ENCODE data around the gene SOCS4.

DNA sequence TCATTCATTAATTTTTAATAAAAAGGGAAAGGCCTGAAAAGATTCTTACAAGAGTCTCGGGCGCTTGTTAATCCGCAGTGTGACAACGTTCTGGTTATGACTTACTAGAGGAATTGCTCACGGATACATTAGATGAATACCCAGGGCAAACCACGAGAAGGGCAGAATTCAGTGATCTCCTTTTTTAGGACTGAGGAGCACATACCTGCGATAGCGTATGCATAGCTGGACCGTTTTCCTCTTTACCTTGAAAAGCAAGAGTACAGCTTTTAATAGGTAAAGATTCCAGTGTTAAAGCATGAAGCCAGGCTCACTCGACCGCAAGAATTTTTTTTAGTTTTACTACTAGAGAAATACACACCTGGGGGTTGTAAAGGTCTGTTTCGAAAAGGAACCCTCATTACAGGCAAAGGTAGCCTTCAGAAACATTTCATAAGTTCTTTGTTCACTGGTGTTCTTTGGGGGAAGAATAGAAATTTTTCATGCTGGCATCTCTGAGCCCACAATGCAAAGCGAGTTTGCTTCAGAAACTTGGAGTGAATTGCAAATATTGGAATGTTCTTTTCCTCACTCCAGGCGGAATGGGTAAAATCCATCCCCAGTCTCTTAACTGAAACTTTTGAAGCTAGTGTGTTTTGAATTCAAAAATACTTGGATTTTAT is 25.4 kb downstream of the SOCS4 start:
- TF ChIP-seq, protein P1, sequence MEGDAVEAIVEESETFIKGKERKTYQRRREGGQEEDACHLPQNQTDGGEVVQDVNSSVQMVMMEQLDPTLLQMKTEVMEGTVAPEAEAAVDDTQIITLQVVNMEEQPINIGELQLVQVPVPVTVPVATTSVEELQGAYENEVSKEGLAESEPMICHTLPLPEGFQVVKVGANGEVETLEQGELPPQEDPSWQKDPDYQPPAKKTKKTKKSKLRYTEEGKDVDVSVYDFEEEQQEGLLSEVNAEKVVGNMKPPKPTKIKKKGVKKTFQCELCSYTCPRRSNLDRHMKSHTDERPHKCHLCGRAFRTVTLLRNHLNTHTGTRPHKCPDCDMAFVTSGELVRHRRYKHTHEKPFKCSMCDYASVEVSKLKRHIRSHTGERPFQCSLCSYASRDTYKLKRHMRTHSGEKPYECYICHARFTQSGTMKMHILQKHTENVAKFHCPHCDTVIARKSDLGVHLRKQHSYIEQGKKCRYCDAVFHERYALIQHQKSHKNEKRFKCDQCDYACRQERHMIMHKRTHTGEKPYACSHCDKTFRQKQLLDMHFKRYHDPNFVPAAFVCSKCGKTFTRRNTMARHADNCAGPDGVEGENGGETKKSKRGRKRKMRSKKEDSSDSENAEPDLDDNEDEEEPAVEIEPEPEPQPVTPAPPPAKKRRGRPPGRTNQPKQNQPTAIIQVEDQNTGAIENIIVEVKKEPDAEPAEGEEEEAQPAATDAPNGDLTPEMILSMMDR (IDR thresholded peaks at IDR 0.05): no peak
- no peak for TF ChIP-seq POLR2A (IDR thresholded peaks at IDR 0.05)

All from lower leg skin (tissue), 3 donors.